K562 (cell line): ENCODE measurements around the gene ATMIN.

Experiments
- CTCF ChIP-seq, 3 experiments: IDR thresholded peaks in 2 of 3; conservative IDR thresholded peaks in 1 of 3; 2 replicates each; pipeline ENCODE4 v1.5.1; 2011 to 2012; ENCODE audit warnings: low read length in 3 of 3, mild to moderate bottlenecking in 3 of 3, control low read depth in 2 of 3, improper control_type of control experiment in 1 of 3, inconsistent platforms in 1 of 3, low read depth in 1 of 3, mixed read lengths in 1 of 3, moderate library complexity in 1 of 3; ENCODE audit not compliant: insufficient read depth in 2 of 3
- EHMT2 ChIP-seq: fragments of 450-650 bp; IDR thresholded peaks from 2 replicates; pipeline ENCODE4 v1.6.1; 2018; ENCODE audit warnings: antibody characterized with exemption
- EZH2 ChIP-seq: IDR thresholded peaks from 2 replicates; pipeline ENCODE4 v1.6.1; 2012; ENCODE audit warnings: low read depth, mild to moderate bottlenecking, inconsistent platforms, low read length, borderline replicate concordance
- ZNF766 ChIP-seq: fragments of 200-800 bp; sonication (Bioruptor generic); conservative IDR thresholded peaks from 2 replicates; pipeline ENCODE4 v1.6.1; 2016; ENCODE audit warnings: missing genetic modification characterization, missing compliant biosample characterization

GRCh38 chr16:80994451-80994850 lies 41.2 kb upstream of the ATMIN start:
- TF ChIP-seq CTCF (IDR thresholded peaks at IDR 0.05 in 2 of 3, conservative IDR thresholded peaks at IDR 0.05 in 1 of 3; ENCODE audit: insufficient read depth in 2 of 3, low read depth in 1 of 3, low read length in 3 of 3) (no peak), ZNF766 (CRISPR knock-in tag) (no peak), EZH2 (no peak), EHMT2 (no peak)
